ENCODE results near the gene CDHR5. TPM values are rescaled to one million over a fixed set of nuclear protein-coding genes. Genes with fewer than 3 reads are reported as not detected.

CDHR5 gene
- total RNA-seq, 1 donor from 2014 or later: not detected

GRCh38 chr11:635945-636510 lies 11.3 kb upstream of the CDHR5 start:
- no peaks in the 10 kb centered on the region for H3K36me3 ChIP-seq
- H3K27ac ChIP-seq: no peak overlapping the region
- no peak overlapping the region for H3K4me3 ChIP-seq
- intact Hi-C loops (cut with DNase I): no loop called here
- no peak for TF ChIP-seq POLR2A (IDR thresholded peaks at IDR 0.05)
- TF ChIP-seq CTCF (IDR thresholded peaks at IDR 0.05): no peak
- TF ChIP-seq POLR2AphosphoS5 (IDR thresholded peaks at IDR 0.05; ENCODE audit: insufficient read depth in 1 of 2, low read depth in 1 of 2): no peak
- no peaks in the 10 kb centered on the region for H3K27me3 ChIP-seq
- peaks cover 17% of the 10 kb centered on the region for H3K4me1 ChIP-seq
- no peaks in the 10 kb centered on the region for H3K9me3 ChIP-seq
- DNase-seq (ENCODE audit: extremely low spot score in 2 of 2): no peak

GRCh38 chr11:630871-631270 lies 6.1 kb upstream of the CDHR5 start:
- TF ChIP-seq CTCF (IDR thresholded peaks at IDR 0.05): no peak
- no peak for TF ChIP-seq POLR2A (IDR thresholded peaks at IDR 0.05)
- no peak for TF ChIP-seq POLR2AphosphoS5 (IDR thresholded peaks at IDR 0.05; ENCODE audit: insufficient read depth in 1 of 2, low read depth in 1 of 2)
- no peak overlapping the region for H3K4me3 ChIP-seq
- peaks cover 5% of the 10 kb centered on the region for H3K4me1 ChIP-seq
- H3K27ac ChIP-seq: no peak overlapping the region
- no peaks in the 10 kb centered on the region for H3K9me3 ChIP-seq
- H3K36me3 ChIP-seq: no peaks in the 10 kb centered on the region
- DNase-seq (ENCODE audit: extremely low spot score in 2 of 2): no peak
- H3K27me3 ChIP-seq: no peaks in the 10 kb centered on the region
- intact Hi-C loops (cut with DNase I): no loop called here

- Histone ChIP-seq H3K4me1 (peaks cover 5% of the 10 kb centered on the region), H3K27ac (no peak overlapping the region), H3K27me3 (no peaks in the 10 kb centered on the region), H3K4me3 (no peak overlapping the region), H3K9me3 (no peaks in the 10 kb centered on the region), H3K36me3 (no peaks in the 10 kb centered on the region)
- DNase-seq (ENCODE audit: extremely low spot score in 2 of 2): no peak
- intact Hi-C loops (cut with DNase I): no loop called here
- TF ChIP-seq POLR2A (IDR thresholded peaks at IDR 0.05): no peak
- no peak for TF ChIP-seq POLR2AphosphoS5 (IDR thresholded peaks at IDR 0.05; ENCODE audit: insufficient read depth in 1 of 2, low read depth in 1 of 2)
- no peak for TF ChIP-seq CTCF (IDR thresholded peaks at IDR 0.05)
Observed at GRCh38 chr11:629237-629583, 4.5 kb upstream of the CDHR5 start.

- no peak for DNase-seq (ENCODE audit: extremely low spot score in 2 of 2)
- no peaks in the 10 kb centered on the region for H3K9me3 ChIP-seq
- no peak for TF ChIP-seq CTCF (IDR thresholded peaks at IDR 0.05)
- no peak for TF ChIP-seq POLR2AphosphoS5 (IDR thresholded peaks at IDR 0.05; ENCODE audit: insufficient read depth in 1 of 2, low read depth in 1 of 2)
- TF ChIP-seq POLR2A (IDR thresholded peaks at IDR 0.05): no peak
- peaks cover 5% of the 10 kb centered on the region for H3K4me1 ChIP-seq
- no peaks in the 10 kb centered on the region for H3K36me3 ChIP-seq
- no peak overlapping the region for H3K4me3 ChIP-seq
- H3K27ac ChIP-seq: no peak overlapping the region
- no peaks in the 10 kb centered on the region for H3K27me3 ChIP-seq
- intact Hi-C loops (cut with DNase I): no loop called here
Observed at GRCh38 chr11:628056-628455, 3.3 kb upstream of the CDHR5 start.

GRCh38 chr11:627308-627576 lies 2.5 kb upstream of the CDHR5 start:
- DNase-seq (ENCODE audit: extremely low spot score in 2 of 2): no peak
- H3K27me3 ChIP-seq: no peaks in the 10 kb centered on the region
- no peaks in the 10 kb centered on the region for H3K36me3 ChIP-seq
- H3K27ac ChIP-seq: no peak overlapping the region
- H3K4me3 ChIP-seq: no peak overlapping the region
- intact Hi-C loops (cut with DNase I): no loop called here
- TF ChIP-seq POLR2A (IDR thresholded peaks at IDR 0.05): no peak
- H3K4me1 ChIP-seq: peaks cover 5% of the 10 kb centered on the region
- H3K9me3 ChIP-seq: no peaks in the 10 kb centered on the region

Data from vagina (tissue), 2 donors.